SU-DHL-6 (cell line): ENCODE data around the gene DPH1.

Source experiments
- H2AFZ ChIP-seq: fragments of 200-600 bp; sonication (generic); 2 replicates; pipeline ENCODE4 v1.6.1; 2014; ENCODE audit warnings: low read depth, mild to moderate bottlenecking, moderate library complexity, mixed read lengths, antibody characterized with exemption, low read length; ENCODE audit not compliant: severe bottlenecking
- H3F3A ChIP-seq: fragments of 200-600 bp; shearing (Covaris generic); 2 replicates; pipeline ENCODE4 v1.6.0; 2016; ENCODE audit warnings: antibody characterized with exemption, mild to moderate bottlenecking; ENCODE audit not compliant: insufficient read depth
- H3K27ac ChIP-seq: fragments of 200-600 bp; sonication (generic); 2 replicates; pipeline ENCODE4 v1.5.1; 2016; ENCODE audit warnings: low read depth, mild to moderate bottlenecking, low read length, moderate library complexity, mixed read lengths
- H3K27me3 ChIP-seq: fragments of 200-600 bp; sonication (generic), shearing (Covaris generic); 2 replicates; pipeline ENCODE4 v1.6.0; 2014; ENCODE audit warnings: mild to moderate bottlenecking, low read length
- H3K36me3 ChIP-seq: fragments of 200-600 bp; sonication (generic); 2 replicates; pipeline ENCODE4 v1.6.1; 2014; ENCODE audit warnings: mild to moderate bottlenecking, low read length, mixed read lengths
- H3K4me2 ChIP-seq: fragments of 300-600, 200-600 bp; shearing (Covaris generic), sonication (generic); 2 replicates; pipeline ENCODE4 v1.6.0; 2014; ENCODE audit warnings: low read length, low read depth, mild to moderate bottlenecking; ENCODE audit not compliant: poor library complexity, severe bottlenecking
- H3K4me3 ChIP-seq: fragments of 200-600 bp; sonication (generic); 2 replicates; pipeline ENCODE4 v1.5.1; 2014; ENCODE audit warnings: antibody characterized with exemption, low read length, mild to moderate bottlenecking, mixed read lengths; ENCODE audit not compliant: insufficient read depth, poor library complexity, severe bottlenecking
- H3K79me2 ChIP-seq: fragments of 200-600 bp; sonication (generic); 2 replicates; pipeline ENCODE4 v1.6.1; 2014; ENCODE audit warnings: mild to moderate bottlenecking, low read length, moderate library complexity; ENCODE audit not compliant: insufficient read depth
- H3K9ac ChIP-seq: fragments of 200-600 bp; sonication (generic); 2 replicates; pipeline ENCODE4 v1.7.0; 2014; ENCODE audit warnings: mild to moderate bottlenecking, low read length
- H3K9me2 ChIP-seq: fragments of 200-600 bp; sonication (generic); replicated peaks from 2 replicates; pipeline ENCODE4 v1.6.1; 2014; ENCODE audit warnings: low read length; ENCODE audit not compliant: insufficient read depth
- H3K9me3 ChIP-seq: fragments of 200-600 bp; sonication (generic); 2 replicates; pipeline ENCODE4 v1.6.1; 2014; ENCODE audit warnings: low read length, mixed read lengths; ENCODE audit not compliant: insufficient read depth
- H4K20me1 ChIP-seq: fragments of 200-600 bp; sonication (generic); 2 replicates; pipeline ENCODE4 v1.6.1; 2014; ENCODE audit warnings: low read depth, mild to moderate bottlenecking, antibody characterized with exemption, low read length, moderate library complexity, mixed read lengths
- EZH2phosphoT487 ChIP-seq: fragments of 200-600 bp; sonication (generic), shearing (Covaris generic); conservative IDR thresholded peaks from 2 replicates; pipeline ENCODE4 v1.6.1; 2018; ENCODE audit warnings: mild to moderate bottlenecking, antibody characterized with exemption, low read length, moderate library complexity, mixed read lengths
- TF ChIP-seq, protein P1 (sequence below): fragments of 200-600 bp; sonication (generic); IDR thresholded peaks from one replicate; pipeline ENCODE4 v1.5.1; 2017; ENCODE audit warnings: antibody characterized with exemption, mild to moderate bottlenecking, low read length, moderate library complexity; ENCODE audit not compliant: insufficient read depth, poor library complexity, severe bottlenecking

DPH1 gene

DNA sequence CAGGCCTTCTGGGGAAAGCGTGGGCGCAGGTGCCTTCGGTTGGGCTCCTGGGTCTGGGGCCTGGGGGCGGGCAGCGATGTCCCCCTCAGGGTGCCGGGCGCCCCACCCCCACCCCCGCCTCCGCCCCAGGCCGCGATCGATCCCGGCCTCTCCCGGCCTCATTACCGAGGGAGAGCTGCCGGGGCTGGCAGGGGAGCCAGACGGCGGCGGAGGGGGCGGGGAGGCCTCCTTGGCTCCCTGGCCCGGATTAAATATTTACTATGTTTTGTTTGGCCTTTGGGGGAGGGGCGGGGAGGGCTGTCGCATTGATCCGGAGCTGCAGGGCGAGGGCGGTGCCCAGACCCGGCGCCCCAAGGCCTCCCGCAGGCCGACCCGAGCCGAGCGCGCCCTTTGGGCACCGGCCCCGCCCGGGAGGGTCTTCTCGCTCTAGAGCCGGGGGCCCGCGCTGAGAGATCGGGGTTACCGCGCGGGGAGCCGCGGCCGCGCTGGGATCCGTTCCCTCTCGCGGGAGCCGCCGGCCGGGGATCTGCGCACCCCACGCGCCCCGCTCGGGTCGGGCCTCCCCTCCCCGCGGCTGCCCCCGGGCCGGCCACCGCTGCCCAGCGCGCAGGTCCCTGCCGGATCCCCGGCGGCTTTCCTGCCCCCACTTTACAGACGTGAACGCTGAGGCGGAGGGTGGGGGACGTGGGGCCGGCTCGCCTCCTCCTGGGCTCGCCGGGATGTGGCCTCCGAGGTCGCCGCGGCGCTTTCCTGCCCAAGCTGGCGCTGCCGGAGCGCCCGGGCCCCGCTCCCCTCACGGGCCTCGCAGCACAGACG lies 31.8 kb upstream of the DPH1 start:
- no peaks in the 10 kb centered on the region for H3F3A ChIP-seq
- H4K20me1 ChIP-seq: no peaks in the 10 kb centered on the region
- no peaks in the 10 kb centered on the region for H3K9me3 ChIP-seq
- H2AFZ ChIP-seq: no peak overlapping the region
- H3K36me3 ChIP-seq: no peaks in the 10 kb centered on the region
- H3K4me3 ChIP-seq: no peak overlapping the region
- no peaks in the 10 kb centered on the region for H3K27me3 ChIP-seq
- H3K9me2 ChIP-seq: no peaks in the 10 kb centered on the region
- H3K4me2 ChIP-seq: no peak overlapping the region
- TF ChIP-seq, protein P1, sequence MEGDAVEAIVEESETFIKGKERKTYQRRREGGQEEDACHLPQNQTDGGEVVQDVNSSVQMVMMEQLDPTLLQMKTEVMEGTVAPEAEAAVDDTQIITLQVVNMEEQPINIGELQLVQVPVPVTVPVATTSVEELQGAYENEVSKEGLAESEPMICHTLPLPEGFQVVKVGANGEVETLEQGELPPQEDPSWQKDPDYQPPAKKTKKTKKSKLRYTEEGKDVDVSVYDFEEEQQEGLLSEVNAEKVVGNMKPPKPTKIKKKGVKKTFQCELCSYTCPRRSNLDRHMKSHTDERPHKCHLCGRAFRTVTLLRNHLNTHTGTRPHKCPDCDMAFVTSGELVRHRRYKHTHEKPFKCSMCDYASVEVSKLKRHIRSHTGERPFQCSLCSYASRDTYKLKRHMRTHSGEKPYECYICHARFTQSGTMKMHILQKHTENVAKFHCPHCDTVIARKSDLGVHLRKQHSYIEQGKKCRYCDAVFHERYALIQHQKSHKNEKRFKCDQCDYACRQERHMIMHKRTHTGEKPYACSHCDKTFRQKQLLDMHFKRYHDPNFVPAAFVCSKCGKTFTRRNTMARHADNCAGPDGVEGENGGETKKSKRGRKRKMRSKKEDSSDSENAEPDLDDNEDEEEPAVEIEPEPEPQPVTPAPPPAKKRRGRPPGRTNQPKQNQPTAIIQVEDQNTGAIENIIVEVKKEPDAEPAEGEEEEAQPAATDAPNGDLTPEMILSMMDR: no peak
- TF ChIP-seq EZH2phosphoT487: no peak
- no peak overlapping the region for H3K9ac ChIP-seq
- no peaks in the 10 kb centered on the region for H3K79me2 ChIP-seq
- no peak overlapping the region for H3K27ac ChIP-seq

DNA sequence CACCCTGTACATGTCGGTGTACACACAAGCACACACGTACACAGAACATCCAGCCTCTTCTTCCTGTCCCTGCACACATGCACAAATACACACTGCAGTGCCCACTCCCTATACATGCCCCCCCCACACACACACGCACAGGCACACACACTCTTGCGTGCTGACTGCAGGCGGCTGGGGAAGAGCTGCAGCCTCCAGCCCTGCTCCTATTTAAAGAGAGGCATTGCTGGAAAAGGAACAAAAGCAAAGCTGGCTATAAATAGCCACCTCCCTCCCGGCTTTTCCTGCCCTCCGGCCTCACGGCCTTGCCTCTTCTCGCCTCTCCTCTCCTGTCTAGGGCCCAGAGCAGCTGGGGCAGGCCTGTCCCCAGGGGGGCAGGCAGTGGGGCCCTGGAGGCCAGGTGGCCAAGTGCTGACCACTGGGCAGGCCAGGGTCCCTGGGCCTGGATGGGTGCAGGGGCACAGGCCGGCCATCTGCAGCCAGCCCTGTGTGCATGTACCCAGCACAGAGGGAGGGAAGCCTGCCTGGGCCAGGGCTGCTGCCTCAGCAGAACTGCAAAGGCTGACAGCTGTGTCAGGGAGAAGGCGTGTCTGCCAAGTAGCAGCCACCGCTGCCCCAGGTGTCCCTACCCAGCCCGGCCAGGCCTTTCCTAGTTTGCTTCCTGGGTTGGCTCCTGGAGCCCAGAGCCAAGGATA lies 30.2 kb upstream of the DPH1 start:
- Histone ChIP-seq H3K36me3 (no peaks in the 10 kb centered on the region), H2AFZ (no peak overlapping the region), H3K27ac (no peak overlapping the region), H4K20me1 (no peaks in the 10 kb centered on the region), H3K9me3 (no peaks in the 10 kb centered on the region), H3K9ac (no peak overlapping the region), H3K9me2 (no peaks in the 10 kb centered on the region), H3K27me3 (no peaks in the 10 kb centered on the region), H3K79me2 (no peaks in the 10 kb centered on the region), H3F3A (no peaks in the 10 kb centered on the region), H3K4me3 (no peak overlapping the region), H3K4me2 (no peak overlapping the region)
- TF ChIP-seq EZH2phosphoT487: no peak
- TF ChIP-seq, protein P1: no peak

DNA sequence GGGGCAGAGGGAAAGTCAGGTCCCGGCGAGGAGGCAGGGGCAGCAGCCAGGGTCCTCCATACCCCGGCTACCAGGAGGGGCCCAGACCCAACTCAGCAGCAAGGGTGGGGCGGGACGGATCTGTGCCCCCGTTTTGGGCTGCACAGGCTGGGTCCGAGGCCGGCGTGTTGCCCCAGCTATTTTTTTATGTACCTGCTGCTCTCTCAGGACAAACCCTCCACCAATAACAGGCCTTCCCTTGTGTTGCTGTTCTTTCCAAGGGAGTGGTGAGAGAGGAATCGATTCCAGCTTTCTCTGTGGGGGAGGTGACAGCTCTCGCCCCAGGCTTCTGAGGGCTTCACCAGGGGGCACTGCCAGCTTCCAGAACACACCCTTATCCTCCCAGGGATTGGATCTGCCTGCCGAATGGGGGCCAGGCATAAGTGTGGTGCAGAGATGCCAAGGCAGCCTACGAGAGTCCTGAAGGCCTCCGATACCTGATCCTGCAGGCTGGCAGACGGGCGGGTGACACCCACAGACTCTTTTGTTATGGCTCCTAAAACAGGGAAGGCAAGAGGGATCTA lies 27.1 kb upstream of the DPH1 start:
- H3K9me2 ChIP-seq: no peaks in the 10 kb centered on the region
- H3F3A ChIP-seq: no peaks in the 10 kb centered on the region
- H3K79me2 ChIP-seq: no peaks in the 10 kb centered on the region
- no peak for TF ChIP-seq EZH2phosphoT487
- TF ChIP-seq, protein P1: no peak
- no peak overlapping the region for H3K4me2 ChIP-seq
- H3K27ac ChIP-seq: no peak overlapping the region
- no peak overlapping the region for H2AFZ ChIP-seq
- no peak overlapping the region for H3K4me3 ChIP-seq
- no peaks in the 10 kb centered on the region for H3K9me3 ChIP-seq
- H3K36me3 ChIP-seq: no peaks in the 10 kb centered on the region
- no peaks in the 10 kb centered on the region for H4K20me1 ChIP-seq
- no peak overlapping the region for H3K9ac ChIP-seq
- no peaks in the 10 kb centered on the region for H3K27me3 ChIP-seq
